WTC11 (cell line): Measurements from ENCODE around the gene DAPK1. TPM values are rescaled to one million over a fixed set of nuclear protein-coding genes. Genes with fewer than 3 reads are reported as not detected.
A peak's percentile ranks its signal among the peaks of the same experiment; 100 is the strongest.

Experiments used
- ATAC-seq: fragments of 200-7000 bp; cut with Tn5 transposase; 2 replicates; pipeline ENCODE4 v1.10.0; 2021; ENCODE audit warnings: mild to moderate bottlenecking, moderate library complexity
- CTCF ChIA-PET: fragments of 300-600 bp; sonication (Branson Sonifier 250); formaldehyde crosslinking; loops from one replicate; lab custom pipeline; 2021; ENCODE audit warnings: antibody characterized with exemption; lab: Charles Lee
- POLR2A ChIA-PET: fragments of 350-600 bp; sonication (Branson Sonifier 250); formaldehyde crosslinking; loops from one replicate; lab custom pipeline; 2021; ENCODE audit warnings: antibody characterized with exemption; lab: Charles Lee
- DNase-seq: peaks from one replicate; pipeline ENCODE4 v3.0.0; 2021; ENCODE audit warnings: low spot score
- H3K27ac Mint-ChIP-seq: 2 replicates; pipeline ENCODE4 v1.8.0; 2021; ENCODE audit warnings: mixed read lengths
- H3K27me3 Mint-ChIP-seq: 2 replicates; pipeline ENCODE4 v1.8.0; 2021; ENCODE audit warnings: low read depth, mild to moderate bottlenecking, moderate library complexity, mixed read lengths
- H3K36me3 Mint-ChIP-seq: 2 replicates; pipeline ENCODE4 v1.8.0; 2021; ENCODE audit warnings: mixed read lengths
- H3K4me1 Mint-ChIP-seq: 2 replicates; pipeline ENCODE4 v1.8.0; 2022; ENCODE audit warnings: mixed read lengths
- H3K4me3 Mint-ChIP-seq: 2 replicates; pipeline ENCODE4 v1.8.0; 2021; ENCODE audit warnings: mild to moderate bottlenecking, moderate library complexity, mixed read lengths
- H3K9me3 Mint-ChIP-seq: 2 replicates; pipeline ENCODE4 v1.8.0; 2021; ENCODE audit warnings: mixed read lengths
- AFF4 ChIP-seq: sonication (generic); formaldehyde crosslinking; IDR thresholded peaks from 2 replicates; pipeline ENCODE4 v1.8.1; 2023; ENCODE audit warnings: mild to moderate bottlenecking, missing genetic modification reagents, borderline replicate concordance
- CREB1 ChIP-seq: sonication (generic); formaldehyde crosslinking; IDR thresholded peaks from 2 replicates; pipeline ENCODE4 v1.8.0; 2023; ENCODE audit warnings: mild to moderate bottlenecking, missing genetic modification reagents
- JAZF1 ChIP-seq: fragments of 250-450 bp; sonication (Bioruptor Pico); IDR thresholded peaks from 2 replicates; pipeline ENCODE4 v1.9.0; 2021; ENCODE audit warnings: moderate library complexity, mild to moderate bottlenecking, inconsistent platforms
- NFATC4 ChIP-seq: fragments of 250-450 bp; sonication (Bioruptor Pico); IDR thresholded peaks from 2 replicates; pipeline ENCODE4 v1.9.0; 2021; ENCODE audit warnings: mild to moderate bottlenecking
- NR1H2 ChIP-seq: sonication (generic); formaldehyde crosslinking; IDR thresholded peaks from 2 replicates; pipeline ENCODE4 v1.9.0; 2021; ENCODE audit warnings: mild to moderate bottlenecking, moderate library complexity, missing genetic modification reagents
- PREB ChIP-seq: sonication (generic); formaldehyde crosslinking; IDR thresholded peaks from 2 replicates; pipeline ENCODE4 v1.8.1; 2022; ENCODE audit warnings: mild to moderate bottlenecking, missing genetic modification reagents, moderate library complexity, borderline replicate concordance
- RORB ChIP-seq: fragments of 250-450 bp; sonication (Bioruptor Pico); IDR thresholded peaks from 2 replicates; pipeline ENCODE4 v1.9.0; 2021; ENCODE audit warnings: mild to moderate bottlenecking
- TEAD1 ChIP-seq: sonication (generic); formaldehyde crosslinking; IDR thresholded peaks from 2 replicates; pipeline ENCODE4 v1.8.0; 2022; ENCODE audit warnings: mild to moderate bottlenecking, missing genetic modification reagents
- ZBTB21 ChIP-seq: sonication (generic); formaldehyde crosslinking; IDR thresholded peaks from 2 replicates; pipeline ENCODE4 v1.8.1; 2023; ENCODE audit warnings: mild to moderate bottlenecking, missing genetic modification reagents, borderline replicate concordance
- ZBTB43 ChIP-seq: sonication (generic); formaldehyde crosslinking; IDR thresholded peaks from 2 replicates; pipeline ENCODE4 v1.8.1; 2023; ENCODE audit warnings: mild to moderate bottlenecking, missing genetic modification reagents
- ZMAT4 ChIP-seq: fragments of 250-450 bp; sonication (Bioruptor Pico); IDR thresholded peaks from 2 replicates; pipeline ENCODE4 v1.9.0; 2021; ENCODE audit warnings: mild to moderate bottlenecking
- ZNF138 ChIP-seq: sonication (generic); formaldehyde crosslinking; conservative IDR thresholded peaks from 2 replicates; pipeline ENCODE4 v1.8.1; 2022; ENCODE audit warnings: mild to moderate bottlenecking, moderate library complexity, missing genetic modification reagents
- ZNF396 ChIP-seq: fragments of 250-450 bp; sonication (Bioruptor Pico); IDR thresholded peaks from 2 replicates; pipeline ENCODE4 v1.8.0; 2021; ENCODE audit warnings: mild to moderate bottlenecking, moderate library complexity, borderline replicate concordance
- ZNF425 ChIP-seq: fragments of 250-450 bp; sonication (Bioruptor Pico); conservative IDR thresholded peaks from 2 replicates; pipeline ENCODE4 v1.9.0; 2021; ENCODE audit warnings: mild to moderate bottlenecking
- total RNA-seq: library from RNA; stranded (reverse); gene quantifications from 3 replicates; pipeline ENCODE4 v1.2.3, GENCODE V29; 2021
- TF ChIP-seq, protein P1 (sequence below): fragments of 250-450 bp; sonication (Bioruptor Pico); IDR thresholded peaks from 2 replicates; pipeline ENCODE4 v1.9.0; 2021; ENCODE audit warnings: mild to moderate bottlenecking, borderline replicate concordance

Gene DAPK1
- total RNA-seq, 1 experiment from 2014 or later = 129 TPM

DNA sequence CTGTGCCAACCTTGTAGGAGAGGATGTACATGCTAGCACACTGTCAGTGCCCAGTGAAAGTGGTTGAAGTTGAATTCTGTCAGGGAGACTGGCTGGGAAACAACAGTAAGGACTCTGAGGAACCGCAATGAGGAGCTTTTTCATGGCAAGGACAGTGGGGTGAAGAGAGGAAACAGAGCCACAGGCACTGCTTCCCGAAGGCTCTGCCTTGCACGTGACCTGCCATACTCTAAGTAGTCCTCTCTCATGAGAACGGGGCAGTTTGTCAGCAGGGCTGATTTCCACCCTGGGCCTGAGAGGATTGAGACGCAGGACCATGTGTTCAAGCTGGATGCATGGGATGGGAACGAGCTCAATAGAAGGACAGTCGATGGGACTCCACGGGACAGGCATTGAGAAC, 121.7 kb downstream of the DAPK1 start:
- Mint-ChIP-seq H3K27ac (peak overlapping the region; percentile 37), H3K4me1 (peaks cover 47% of the 10 kb centered on the region), H3K9me3 (peaks cover 12% of the 10 kb centered on the region), H3K27me3 (no peaks in the 10 kb centered on the region), H3K36me3 (peaks cover 62% of the 10 kb centered on the region), H3K4me3 (no peak overlapping the region)
- ChIA-PET CTCF (interaction anchor here (1.0 to 1.1 kb wide), 2 partner anchors 11 to 65 kb away, joined by 3 to 4 read pairs; no protein-coding TSS in a partner anchor), POLR2A (no interaction called here)
- ATAC-seq (no peak), DNase-seq (no peak)
- TF ChIP-seq ZMAT4 (CRISPR knock-in tag) = no peak
- TF ChIP-seq AFF4 (CRISPR knock-in tag) = no peak
- TF ChIP-seq CREB1 (CRISPR knock-in tag) = no peak
- no peak for TF ChIP-seq ZNF396 (CRISPR knock-in tag)
- TF ChIP-seq ZNF425 (CRISPR knock-in tag) = no peak
- no peak for TF ChIP-seq JAZF1
- no peak for TF ChIP-seq NR1H2
- no peak for TF ChIP-seq PREB
- TF ChIP-seq ZNF138 (CRISPR knock-in tag) = no peak
- no peak for TF ChIP-seq ZBTB21 (CRISPR knock-in tag)
- no peak for TF ChIP-seq NFATC4 (CRISPR knock-in tag)
- TF ChIP-seq TEAD1 (CRISPR knock-in tag) = no peak
- TF ChIP-seq ZBTB43 (CRISPR knock-in tag) = no peak
- TF ChIP-seq, protein P1, sequence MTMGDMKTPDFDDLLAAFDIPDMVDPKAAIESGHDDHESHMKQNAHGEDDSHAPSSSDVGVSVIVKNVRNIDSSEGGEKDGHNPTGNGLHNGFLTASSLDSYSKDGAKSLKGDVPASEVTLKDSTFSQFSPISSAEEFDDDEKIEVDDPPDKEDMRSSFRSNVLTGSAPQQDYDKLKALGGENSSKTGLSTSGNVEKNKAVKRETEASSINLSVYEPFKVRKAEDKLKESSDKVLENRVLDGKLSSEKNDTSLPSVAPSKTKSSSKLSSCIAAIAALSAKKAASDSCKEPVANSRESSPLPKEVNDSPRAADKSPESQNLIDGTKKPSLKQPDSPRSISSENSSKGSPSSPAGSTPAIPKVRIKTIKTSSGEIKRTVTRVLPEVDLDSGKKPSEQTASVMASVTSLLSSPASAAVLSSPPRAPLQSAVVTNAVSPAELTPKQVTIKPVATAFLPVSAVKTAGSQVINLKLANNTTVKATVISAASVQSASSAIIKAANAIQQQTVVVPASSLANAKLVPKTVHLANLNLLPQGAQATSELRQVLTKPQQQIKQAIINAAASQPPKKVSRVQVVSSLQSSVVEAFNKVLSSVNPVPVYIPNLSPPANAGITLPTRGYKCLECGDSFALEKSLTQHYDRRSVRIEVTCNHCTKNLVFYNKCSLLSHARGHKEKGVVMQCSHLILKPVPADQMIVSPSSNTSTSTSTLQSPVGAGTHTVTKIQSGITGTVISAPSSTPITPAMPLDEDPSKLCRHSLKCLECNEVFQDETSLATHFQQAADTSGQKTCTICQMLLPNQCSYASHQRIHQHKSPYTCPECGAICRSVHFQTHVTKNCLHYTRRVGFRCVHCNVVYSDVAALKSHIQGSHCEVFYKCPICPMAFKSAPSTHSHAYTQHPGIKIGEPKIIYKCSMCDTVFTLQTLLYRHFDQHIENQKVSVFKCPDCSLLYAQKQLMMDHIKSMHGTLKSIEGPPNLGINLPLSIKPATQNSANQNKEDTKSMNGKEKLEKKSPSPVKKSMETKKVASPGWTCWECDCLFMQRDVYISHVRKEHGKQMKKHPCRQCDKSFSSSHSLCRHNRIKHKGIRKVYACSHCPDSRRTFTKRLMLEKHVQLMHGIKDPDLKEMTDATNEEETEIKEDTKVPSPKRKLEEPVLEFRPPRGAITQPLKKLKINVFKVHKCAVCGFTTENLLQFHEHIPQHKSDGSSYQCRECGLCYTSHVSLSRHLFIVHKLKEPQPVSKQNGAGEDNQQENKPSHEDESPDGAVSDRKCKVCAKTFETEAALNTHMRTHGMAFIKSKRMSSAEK (CRISPR knock-in tag) = no peak
- TF ChIP-seq RORB (CRISPR knock-in tag) = no peak
